Stimulated activated CD8-positive, alpha-beta memory T cell treated with anti-CD3 and anti-CD28 coated beads, Interleukin-15, amount 100 ng/mL, for 1 hour (primary cell): ENCODE data around the gene CHST5.

Experiments used
- DNase-seq: peaks from one replicate; pipeline ENCODE4 v3.0.0-alpha.2; 2020; ENCODE audit warnings: low read depth

CHST5 gene

DNA sequence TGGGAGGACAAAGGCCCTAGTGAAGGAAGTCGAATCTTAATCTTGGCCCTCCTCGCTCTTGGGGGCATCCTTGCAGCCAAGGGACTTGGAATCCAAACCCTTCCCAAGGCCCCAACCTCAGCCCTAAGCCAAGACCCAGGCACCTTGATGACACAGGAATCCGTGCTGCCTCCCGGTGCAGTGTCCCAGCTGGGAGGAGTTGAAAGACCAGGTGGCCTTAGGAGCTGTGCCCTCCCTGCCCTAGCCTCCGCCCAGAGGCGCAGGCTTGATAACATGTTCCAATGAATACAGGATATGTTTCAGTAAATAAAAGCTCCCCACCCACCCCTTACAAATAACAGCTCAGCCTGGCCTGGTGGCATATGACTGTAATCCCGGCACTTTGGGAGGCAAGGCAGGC lies at the start of gene CHST5:
CHST5 (minus strand) TSS at position 208 of the 400 bp plus-strand sequence. CDS start 5,724 bp downstream, outside the sequence.
- DNase-seq: no peak

DNA sequence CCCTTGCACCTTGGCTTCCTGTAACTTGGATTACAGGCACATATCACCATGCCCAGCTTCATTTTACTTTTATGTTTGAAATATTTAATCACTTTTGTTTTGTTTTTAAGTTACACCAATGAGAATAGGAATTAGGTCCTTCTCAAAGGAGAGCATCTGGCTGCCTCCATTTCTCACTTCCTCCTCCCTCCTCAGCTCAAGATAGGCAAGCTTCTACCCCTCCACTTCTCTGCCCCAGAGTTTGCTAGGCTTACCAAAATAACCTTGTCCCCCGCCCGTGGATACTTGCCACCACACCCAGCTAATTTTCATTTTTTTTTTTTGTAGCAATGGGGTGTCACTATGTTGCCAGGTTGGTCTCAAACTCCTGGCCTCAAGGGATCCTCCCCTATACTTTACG lies 48.2 kb upstream of the CHST5 start:
- DNase-seq: no peak

DNA sequence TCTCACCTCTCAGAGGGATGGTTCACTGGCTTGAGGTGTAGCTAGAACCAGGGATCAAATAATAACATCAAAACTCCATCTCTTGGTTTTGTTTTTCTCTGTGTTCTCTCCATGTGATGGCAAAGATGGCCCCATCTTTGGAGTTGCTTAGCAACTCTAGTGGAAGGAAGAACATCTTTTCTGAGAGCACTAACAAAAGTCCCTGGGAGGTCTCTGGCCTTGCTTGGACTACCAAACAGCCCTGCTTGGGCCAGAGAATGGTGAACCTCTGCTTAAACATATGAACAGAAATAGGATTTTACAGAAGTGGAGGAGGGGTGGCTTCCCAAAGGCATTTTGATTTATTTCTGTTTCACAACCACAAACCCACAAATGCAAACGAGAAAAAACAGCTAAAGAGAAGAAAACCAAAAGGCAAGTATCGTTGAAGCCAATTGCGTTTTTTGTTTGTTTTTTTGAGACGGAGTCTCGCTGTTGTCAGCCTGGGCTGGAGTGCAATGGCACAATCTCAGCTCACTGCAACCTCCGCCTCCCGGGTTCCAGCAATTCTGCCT lies 43.5 kb upstream of the CHST5 start:
- DNase-seq: no peak

DNA sequence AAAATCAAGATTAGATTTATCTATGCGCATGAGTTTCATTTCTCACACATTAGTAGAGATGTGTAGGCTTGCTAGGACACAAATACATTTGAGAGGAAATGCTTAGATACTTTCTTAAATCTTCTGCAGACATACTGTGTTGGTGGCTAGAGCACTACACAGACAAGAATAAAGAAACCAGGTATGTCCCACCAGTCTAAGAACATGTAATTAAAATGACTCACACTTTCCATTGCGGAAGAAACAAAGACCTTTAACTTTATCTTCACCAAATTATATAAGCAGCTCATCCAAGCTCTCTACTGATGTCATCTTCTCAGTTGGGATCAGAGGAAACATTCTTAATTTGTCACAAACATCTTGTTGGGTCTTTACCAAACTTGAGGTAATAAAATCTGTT lies 42.8 kb upstream of the CHST5 start:
- DNase-seq: no peak

DNA sequence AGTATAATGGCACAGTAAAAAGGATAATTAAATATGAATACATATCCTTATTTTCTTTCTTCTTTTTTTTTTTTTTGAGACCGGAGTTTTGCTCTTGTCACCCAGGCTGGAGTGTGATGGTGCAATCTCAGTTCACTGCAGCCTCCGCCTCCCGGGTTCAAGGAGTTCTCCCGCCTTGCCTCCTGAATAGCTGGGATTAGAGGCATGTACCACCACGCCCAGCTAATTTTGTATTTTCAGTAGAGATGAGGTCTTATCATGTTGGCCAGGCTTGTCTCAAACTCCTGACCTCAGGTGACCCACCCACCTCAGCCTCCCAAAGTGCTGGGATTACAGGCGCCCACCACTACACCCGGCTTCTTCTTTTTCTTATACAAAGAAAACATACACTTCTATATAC lies 42.3 kb upstream of the CHST5 start:
- no peak for DNase-seq

DNA sequence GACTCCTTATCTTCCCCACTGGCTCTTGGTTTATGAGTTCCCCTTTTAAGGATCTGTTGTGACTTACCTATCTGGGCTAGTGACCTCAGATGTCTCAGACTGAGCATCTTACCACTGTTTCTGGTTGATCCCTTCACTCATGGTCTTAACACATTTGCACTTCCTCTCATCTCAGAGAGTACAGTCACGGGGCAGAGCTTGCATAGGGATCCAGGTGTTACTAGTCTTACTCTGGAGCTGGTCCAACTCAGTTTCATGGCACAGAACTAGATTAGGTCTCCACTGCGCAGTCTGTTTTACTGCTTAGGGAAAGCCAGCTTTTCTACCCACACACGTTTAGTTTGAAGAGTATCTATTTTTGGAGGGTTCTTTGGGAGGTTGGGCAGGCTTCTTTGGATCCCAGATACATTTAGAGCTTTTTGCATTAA lies 40.5 kb upstream of the CHST5 start:
- DNase-seq: no peak

DNA sequence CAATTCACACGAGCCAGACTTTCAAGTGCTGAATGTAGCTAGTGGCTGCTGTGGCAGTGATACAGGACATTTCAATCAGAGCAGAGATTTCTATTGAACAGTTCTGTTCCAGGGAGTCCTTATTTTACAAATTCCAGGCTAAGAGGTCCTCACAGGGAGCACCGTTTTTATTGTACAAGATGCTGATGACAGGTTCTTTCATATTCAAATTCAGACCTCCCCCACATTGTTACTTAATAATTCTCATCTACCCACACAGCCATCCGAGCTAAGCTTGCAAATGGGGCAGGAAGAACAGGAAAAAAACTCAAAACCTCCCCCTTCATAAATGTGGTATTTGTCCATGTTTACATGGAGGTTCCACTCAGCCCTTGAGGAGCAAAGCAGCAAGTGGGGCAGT lies 40.0 kb upstream of the CHST5 start:
- no peak for DNase-seq

DNA sequence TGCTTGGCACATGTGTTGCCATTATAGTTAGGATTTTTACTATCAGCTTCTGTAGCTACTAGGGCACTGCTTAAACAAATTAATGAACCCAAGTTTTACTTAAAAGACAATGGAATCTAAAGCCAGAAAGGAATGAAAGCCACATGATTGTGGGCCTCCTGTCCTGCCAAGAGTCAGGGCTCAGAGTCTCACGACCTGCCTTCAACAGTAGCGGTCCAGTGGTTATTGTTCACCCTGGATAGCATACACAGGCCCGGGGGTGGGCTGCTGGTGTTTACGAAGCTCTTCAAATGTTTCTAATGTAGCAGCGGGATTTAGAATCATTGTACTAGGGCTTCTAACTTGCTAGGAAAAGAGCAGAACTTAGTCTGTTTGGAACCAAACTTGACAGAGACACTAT lies 38.0 kb upstream of the CHST5 start:
- DNase-seq: no peak

DNA sequence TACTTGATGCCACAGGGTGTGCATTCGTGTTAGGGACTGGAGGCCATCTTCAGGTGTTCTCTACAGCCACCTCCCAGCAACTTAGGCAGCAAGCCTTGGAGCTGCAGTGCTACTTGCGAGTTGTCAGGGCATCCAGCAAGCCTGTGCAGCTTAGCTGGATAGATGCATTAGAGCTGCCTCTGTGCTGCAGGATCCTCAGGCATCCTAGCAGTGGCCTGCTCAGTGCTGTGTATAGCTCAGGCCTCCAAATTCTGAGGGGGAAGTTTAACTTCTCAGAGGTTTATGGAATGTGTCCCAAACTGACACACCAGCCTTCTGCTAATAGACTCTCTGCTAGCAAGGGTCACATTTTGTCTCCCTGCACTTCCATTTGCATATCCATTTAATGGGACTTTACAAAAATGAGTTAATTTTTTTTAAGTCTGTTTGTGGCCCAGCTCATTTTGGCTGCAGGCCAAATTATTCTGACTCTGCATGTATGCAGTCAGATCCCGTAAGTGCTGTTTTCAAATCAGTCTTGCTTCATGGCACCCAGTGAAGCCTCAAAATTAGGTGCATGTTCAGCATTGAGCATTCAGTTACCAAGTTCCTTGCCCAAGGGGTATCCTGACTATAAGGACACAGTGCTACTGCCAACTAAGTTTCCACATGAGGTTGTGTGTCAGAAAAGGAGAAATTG lies 37.1 kb upstream of the CHST5 start:
- no peak for DNase-seq

DNA sequence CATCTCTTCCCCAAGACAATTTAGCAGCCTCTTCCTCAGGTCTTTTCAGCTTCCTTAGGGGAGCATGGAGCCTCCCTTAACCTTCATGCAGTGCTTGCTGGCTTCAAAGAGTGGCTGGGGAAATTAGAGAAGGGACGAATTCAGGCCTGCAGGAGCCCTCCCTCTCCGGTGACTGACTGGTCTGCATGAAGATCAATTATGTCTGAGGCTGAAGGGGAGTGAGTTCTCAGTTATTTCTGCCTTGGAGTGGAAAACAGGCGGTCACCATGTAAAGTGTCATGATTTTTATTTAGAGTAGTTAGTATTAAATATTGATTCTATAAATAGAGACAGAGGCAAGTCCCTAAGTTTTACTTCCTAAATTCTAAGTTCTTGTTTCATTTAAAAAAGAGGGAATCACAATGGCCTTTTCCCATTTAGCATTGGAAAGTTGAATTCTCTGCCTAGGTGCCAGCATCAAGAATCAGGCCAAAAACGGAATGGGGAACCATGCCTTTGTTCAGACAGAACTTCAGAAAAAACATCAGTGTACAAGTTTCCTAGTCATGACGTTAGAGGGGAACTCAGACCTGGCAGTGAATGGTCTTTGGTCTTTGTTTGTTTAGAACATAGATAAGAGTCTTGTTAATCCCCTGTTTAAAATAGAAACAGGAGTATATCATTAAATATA lies 34.6 kb upstream of the CHST5 start:
- DNase-seq: no peak

DNA sequence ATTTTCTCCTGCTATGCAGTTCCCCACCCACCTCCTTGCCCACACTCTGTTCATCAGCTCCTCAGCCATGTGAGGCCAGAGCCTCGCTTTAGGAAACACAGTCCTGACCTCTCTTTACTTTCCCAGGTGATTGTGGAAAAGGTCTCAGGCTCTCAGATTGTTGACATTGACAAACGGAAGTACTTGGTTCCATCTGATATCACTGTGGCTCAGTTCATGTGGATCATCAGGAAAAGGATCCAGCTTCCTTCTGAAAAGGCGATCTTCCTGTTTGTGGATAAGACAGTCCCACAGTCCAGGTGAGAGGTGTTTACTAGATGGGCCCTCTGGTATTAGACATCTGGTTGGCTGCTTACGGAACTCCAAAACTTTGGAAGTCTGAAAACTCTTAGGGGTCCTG lies 32.0 kb upstream of the CHST5 start:
- DNase-seq: no peak

DNA sequence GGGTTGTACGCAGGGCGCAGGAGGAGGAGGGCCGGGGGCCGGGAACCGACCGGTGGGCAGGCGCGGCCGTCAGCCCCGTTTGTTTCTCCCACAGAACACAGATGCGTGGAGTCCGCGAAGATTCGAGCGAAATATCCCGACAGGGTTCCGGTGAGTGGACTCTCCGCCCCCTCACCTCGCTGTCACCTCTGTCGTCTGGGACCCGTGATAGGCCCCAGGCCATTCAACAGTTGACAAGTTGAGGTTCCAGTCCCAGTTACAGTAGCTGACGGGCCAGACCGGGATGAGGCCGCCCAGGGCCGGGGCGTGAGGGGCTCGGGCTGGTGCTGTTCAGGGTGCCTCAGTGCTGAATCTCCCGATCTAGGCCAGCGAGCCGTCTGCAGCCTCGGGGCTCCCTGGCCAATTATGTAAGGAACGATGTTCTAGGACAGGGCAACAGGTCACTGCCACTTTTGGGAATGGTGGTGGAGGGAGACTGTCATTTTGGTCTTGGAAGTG lies 30.9 kb upstream of the CHST5 start:
- no peak for DNase-seq

DNA sequence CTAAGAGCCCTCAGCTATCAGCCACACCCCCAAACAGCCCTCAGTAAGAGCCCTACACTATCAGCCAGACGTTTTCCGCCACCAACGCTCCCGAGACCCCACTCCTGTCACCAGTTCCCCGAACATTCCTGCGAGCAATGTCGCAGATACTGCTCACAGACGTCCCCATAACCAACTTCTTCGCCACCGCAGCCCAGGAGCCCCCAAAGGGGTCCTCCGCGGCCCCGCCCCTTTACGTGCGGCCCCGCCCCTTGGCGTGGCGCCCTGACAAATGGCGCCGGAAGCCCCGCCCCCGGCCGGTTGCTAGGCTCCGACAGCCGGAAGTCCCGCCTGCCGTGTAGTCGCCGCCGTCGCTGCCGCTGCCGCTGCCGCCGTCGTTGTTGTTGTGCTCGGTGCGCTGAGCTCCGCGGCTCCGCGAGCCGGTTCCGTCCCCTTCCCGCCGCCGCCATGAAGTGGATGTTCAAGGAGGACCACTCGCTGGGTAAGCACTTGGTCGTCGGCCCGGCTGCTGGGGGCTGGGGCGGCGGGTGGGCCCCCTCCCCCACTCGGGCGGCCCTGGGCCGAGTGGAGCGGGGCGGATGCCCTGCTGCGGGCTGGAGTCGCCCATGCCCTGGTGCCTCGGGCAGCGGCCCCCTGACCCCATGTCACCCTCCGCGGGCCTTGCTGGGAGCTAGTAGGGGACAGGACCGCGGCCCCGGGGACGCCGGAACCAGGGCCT lies 30.3 kb upstream of the CHST5 start, which contains the start of gene GABARAPL2:
GABARAPL2 (plus strand) TSS at position 340 of the 718 bp plus-strand sequence; CDS start at position 448, 108 bp downstream.
- peak; percentile 81 for DNase-seq

DNA sequence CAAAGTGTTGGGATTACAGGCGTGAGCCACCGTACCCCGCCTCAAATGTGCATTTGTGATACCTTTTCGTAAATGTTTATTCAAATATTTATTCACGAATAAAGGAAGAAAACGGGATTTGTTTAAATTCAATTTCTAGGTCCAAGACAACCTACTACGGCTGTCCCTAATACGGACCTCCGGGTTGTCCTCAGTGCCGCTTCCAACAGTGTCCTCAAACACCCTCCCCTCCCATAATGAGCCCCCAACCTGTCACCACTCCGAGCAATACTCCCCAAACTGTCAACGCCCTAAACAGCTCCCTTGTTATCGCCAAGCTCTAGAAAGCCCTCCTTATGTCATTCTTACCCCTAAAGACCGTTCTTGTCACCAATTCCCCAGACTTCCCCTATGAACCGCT lies 29.7 kb upstream of the CHST5 start:
- DNase-seq: no peak

DNA sequence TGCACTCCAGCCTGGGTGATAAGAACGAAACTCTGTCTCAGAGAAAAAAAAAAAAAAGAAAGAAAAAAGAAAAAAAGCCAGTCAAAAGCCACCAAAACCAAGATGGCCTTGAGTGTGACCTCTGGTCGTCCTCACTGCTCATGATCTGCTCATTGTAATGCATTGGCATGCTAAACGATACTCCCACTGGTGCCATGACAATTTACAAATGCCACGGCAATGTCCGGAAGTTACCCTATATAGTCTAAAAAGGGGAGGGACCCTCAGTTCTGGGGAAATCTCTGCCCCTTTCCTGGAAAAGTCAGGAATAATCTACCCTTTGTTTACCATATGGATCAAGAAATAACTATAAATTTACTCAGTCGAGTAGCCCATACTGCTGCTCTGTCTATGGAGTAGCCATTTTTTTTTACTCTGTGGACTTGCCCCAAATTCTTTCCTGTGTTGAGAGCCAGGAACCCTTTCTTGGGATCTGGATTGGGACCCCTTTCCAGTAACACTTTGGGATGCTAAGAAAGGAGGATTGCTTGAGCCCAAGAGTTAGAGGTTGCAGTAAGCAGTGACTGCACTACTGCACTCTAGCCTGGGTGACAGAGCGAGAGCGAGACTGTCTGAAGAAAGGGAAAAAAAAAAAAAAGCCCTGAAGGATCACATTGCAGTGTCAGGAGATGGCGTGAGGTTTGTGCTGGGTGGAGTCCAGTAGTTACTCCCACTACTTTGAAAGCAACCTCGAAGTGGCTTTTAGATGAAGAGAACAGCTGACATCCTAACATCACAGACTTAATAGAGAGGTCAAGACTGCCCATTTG lies 23.9 kb upstream of the CHST5 start:
- DNase-seq: no peak

DNA sequence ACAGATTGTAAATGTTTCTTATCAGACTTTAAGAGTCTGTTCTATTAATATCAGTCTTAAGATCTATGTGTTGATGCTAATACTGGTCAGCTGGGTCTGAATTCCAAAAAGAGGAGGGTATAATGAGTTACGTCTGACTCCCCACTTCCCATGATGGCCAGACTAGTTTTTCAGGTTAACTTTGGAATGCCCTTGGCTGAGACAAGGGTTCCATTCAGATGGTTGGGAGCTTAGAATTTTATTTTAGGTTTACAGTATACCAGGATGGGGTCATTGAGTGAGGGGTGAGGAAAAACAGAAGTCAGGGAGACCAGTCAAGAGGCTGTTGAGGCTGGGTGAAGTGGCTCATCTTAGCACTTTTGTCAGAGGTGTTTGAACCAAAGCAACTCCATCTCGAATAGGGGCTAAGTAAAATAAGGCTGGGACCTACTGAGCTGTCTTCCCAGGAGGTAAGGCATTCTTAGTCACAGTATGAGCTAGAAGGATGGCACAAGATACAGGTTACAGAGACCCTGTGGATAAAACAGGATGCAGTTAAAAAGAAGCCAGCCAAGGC lies 23.0 kb upstream of the CHST5 start:
- no peak for DNase-seq

DNA sequence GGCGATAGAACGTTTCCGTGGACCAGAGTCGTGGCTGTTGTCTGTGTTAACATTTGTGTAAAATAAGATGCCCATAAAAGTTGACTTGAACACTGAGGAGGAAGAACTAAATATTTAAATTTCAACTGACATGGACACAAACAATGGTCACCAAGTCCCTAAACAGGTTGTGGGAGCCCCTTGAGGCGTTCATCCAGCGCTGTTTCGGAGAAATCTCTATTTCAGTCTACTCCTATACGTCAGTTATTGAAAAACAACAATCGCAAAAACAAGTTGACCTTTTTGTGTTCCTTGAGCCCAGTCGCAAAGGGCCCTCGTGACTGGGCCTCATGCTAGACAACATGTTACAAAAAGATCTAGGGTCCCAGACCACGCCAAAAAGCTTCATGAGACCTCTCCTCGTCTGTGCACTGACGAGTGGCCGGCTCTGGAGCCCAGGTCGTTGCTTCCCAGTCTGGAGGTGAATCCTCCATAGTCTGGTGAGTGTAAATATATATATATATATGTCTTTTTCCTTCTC lies 20.6 kb upstream of the CHST5 start:
- no peak for DNase-seq

DNA sequence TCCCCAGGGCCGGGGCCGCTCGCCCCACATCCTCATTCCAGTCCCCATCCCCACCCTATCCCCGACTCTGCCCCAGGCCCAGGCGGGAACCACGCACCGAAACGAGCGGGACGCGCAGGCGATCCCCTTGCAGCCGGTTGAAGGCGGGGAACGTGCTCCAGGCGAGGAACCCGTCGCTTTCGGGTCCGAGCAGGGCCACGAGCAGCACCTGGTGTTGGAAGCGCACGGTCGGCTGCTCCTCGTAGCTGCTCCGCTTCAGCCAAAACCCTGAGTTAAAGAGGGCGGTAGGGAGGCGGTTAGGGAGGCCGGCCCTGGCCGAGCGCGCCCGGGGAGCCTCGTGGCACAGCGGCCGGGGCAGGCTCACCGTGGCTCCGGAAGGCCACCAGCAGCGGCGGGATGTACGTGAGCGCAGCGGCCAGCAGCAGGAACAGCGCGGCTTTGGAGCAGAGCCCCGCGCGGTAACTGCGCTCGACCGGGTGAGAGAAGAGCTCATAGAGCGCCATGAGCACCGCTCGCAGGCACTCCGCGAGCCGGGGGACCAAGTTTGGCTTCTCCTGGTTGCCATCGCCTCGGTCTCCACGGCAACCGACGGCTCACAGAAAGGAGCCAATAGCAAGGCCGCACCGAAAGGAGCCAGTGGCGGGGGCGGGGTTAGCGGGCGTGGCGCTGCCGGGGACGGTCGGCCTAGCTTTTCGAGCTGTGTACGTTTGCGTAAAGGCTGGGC lies 20.0 kb upstream of the CHST5 start, which contains the start of gene TMEM231:
TMEM231 (minus strand) TSS at position 546 of the 724 bp plus-strand sequence; CDS start at position 503, 43 bp downstream.
- peak; percentile 94 for DNase-seq

DNA sequence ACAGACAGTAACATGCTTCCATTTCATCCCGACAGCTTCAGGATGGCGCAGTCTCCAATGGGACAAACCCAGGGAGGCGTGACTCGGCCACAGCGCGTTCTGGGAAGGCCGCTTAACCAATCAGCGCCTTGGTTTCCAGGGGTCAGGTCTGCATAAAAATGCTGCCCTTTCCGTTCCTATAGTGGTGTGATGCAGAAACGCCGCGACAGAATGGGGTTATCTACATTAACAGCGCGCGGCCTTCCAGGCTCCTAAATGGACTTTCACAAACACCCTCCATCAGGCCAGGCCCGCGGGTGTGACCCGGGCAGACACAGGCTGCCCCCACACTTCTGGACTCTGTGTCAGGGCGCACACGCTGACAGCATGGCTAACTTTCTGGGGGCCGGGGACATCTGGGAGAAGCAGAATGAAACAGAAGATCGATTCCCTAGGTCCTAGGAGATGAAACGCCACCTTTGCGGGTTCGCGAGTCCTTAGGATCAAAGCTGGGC lies 19.4 kb upstream of the CHST5 start:
- DNase-seq: no peak

DNA sequence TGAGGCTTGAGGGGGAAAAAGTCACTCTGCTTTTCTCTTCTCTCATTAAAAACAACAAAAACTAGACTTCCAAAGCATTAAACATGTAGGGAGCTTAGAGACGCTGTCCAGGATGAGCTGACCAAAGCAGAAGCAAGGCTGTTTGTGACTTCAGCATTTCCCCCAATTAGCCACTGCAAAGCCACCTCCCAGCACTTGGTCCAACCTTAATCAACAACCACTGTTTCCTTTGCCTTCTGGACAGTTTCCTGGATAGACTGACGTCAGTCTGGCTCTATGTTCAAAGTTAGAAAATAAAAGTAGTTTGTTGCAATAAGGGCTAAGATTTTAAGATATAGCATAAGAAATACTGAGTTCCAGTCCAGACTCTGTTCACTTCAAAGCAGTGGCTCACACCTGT lies 17.0 kb upstream of the CHST5 start:
- DNase-seq: no peak
